Fibroblast of lung (primary cell): ENCODE results near the gene SNHG17. TPM values are rescaled to one million over a fixed set of nuclear protein-coding genes. Genes with fewer than 3 reads are reported as not detected.
A peak's percentile ranks its signal among the peaks of the same experiment; 100 is the strongest.

Experiments
- DNase-seq, 2 donors: peaks; one replicate each; pipeline versions ENCODE4 v3.0.0 to v3.0.0-alpha.2; 2010; ENCODE audit warnings: low read depth in 2 of 2
- H2AFZ ChIP-seq: 2 replicates; pipeline ENCODE4 v1.5.1; 2012; ENCODE audit warnings: low read length, control low read depth, inconsistent platforms
- H3K27ac ChIP-seq: 2 replicates; pipeline ENCODE4 v1.5.1; 2011; ENCODE audit warnings: low read length, control low read depth; ENCODE audit not compliant: insufficient read depth
- H3K27me3 ChIP-seq: 2 replicates; pipeline ENCODE4 v1.5.1; 2011; ENCODE audit warnings: mild to moderate bottlenecking, low read length; ENCODE audit not compliant: control insufficient read depth, insufficient read depth
- H3K36me3 ChIP-seq: 2 replicates; pipeline ENCODE4 v1.5.1; 2011; ENCODE audit warnings: low read length; ENCODE audit not compliant: control insufficient read depth, insufficient read depth
- H3K4me1 ChIP-seq: 2 replicates; pipeline ENCODE4 v1.5.1; 2011; ENCODE audit warnings: low read length; ENCODE audit not compliant: control insufficient read depth, insufficient read depth; ENCODE audit errors: extremely low read depth
- H3K4me2 ChIP-seq: 2 replicates; pipeline ENCODE4 v1.5.1; 2011; ENCODE audit warnings: low read length, control low read depth; ENCODE audit not compliant: insufficient read depth; ENCODE audit errors: extremely low read depth
- H3K4me3 ChIP-seq, 4 experiments: fragments of 200-600 bp in 1 of 4; sonication (generic) in 1 of 4; replicated peaks in 1 of 4; 2 replicates each; pipeline ENCODE4 v1.5.1; 2011 to 2016; ENCODE audit warnings: low read length in 4 of 4, low read depth in 3 of 4, mild to moderate bottlenecking in 3 of 4, control low read depth in 2 of 4, inconsistent platforms in 1 of 4, mixed read lengths in 1 of 4; ENCODE audit not compliant: insufficient read depth in 1 of 4; ENCODE audit errors: control extremely low read depth in 1 of 4
- H3K79me2 ChIP-seq: 2 replicates; pipeline ENCODE4 v1.5.1; 2012; ENCODE audit warnings: mild to moderate bottlenecking, low read length, inconsistent platforms; ENCODE audit not compliant: control insufficient read depth, insufficient read depth
- H3K9ac ChIP-seq: 2 replicates; pipeline ENCODE4 v1.5.1; 2011; ENCODE audit warnings: mild to moderate bottlenecking, low read length, control low read depth; ENCODE audit not compliant: insufficient read depth
- H3K9me3 ChIP-seq: 2 replicates; pipeline ENCODE4 v1.5.1; 2012; ENCODE audit warnings: low read depth, low read length; ENCODE audit not compliant: control insufficient read depth, insufficient read depth
- H4K20me1 ChIP-seq: 2 replicates; pipeline ENCODE4 v1.5.1; 2011; ENCODE audit warnings: low read length; ENCODE audit not compliant: control insufficient read depth, insufficient read depth; ENCODE audit errors: extremely low read depth
- CTCF ChIP-seq, 2 donors: IDR thresholded peaks in 1 of 2; conservative IDR thresholded peaks in 1 of 2; 1 replicate in 1 of 2; 2 replicates in 1 of 2; pipeline ENCODE4 v1.5.1; 2011 to 2012; ENCODE audit warnings: low read length in 2 of 2, control low read depth in 1 of 2, inconsistent platforms in 1 of 2, low read depth in 1 of 2, mild to moderate bottlenecking in 1 of 2
- EZH2 ChIP-seq: IDR thresholded peaks from 2 replicates; pipeline ENCODE4 v1.5.1; 2012; ENCODE audit warnings: low read length, control low read depth, mild to moderate bottlenecking; ENCODE audit errors: missing control alignments
- polyA minus RNA-seq: library from RNA; depleted of rRNA, polyadenylated mRNA; stranded (reverse); fragments of >200 nt; gene quantifications from 2 replicates; pipeline ENCODE4 v1.2.3, GENCODE V29; 2011; ENCODE audit warnings: low replicate concordance
- polyA plus RNA-seq, 2 donors: library from polyadenylated mRNA; depleted of rRNA in 1 of 2; stranded (reverse) in 1 of 2; unstranded in 1 of 2; fragments of >200 nt; gene quantifications; 2 replicates each; pipeline ENCODE4 v1.2.1, GENCODE V29; 2011 to 2012; ENCODE audit warnings: missing spikeins in 1 of 2
- total RNA-seq: library from RNA; depleted of rRNA; stranded (reverse); fragments of >200 nt; gene quantifications from 2 replicates; pipeline ENCODE4 v1.2.1, GENCODE V29; 2014

SNHG17 gene
- total RNA-seq: 5.4 and 10.6 TPM in 2 replicates
- 15.0 and 50.2 TPM in 2 replicates for polyA plus RNA-seq
- polyA plus RNA-seq (2012): 20.8 and 99.2 TPM in 2 replicates
- polyA minus RNA-seq: 17.0 and 65.8 TPM in 2 replicates

- Histone ChIP-seq H4K20me1 (no peaks in the 10 kb centered on the region), H3K4me2 (peak within 1 kb of the TSS; percentile 99), H3K27ac (peak within 1 kb of the TSS; percentile 91), H3K36me3 (peaks cover 32% of the 10 kb centered on the region), H3K27me3 (peaks cover 2% of the 10 kb centered on the region), H3K4me1 (peaks cover 7% of the 10 kb centered on the region), H2AFZ (peak within 1 kb of the TSS; percentile 45), H3K9me3 (no peaks in the 10 kb centered on the region), H3K4me3 (peak within 1 kb of the TSS; percentile 84 to 95 (median 92)), H3K9ac (peak within 1 kb of the TSS; percentile 87), H3K79me2 (peaks cover 47% of the 10 kb centered on the region)
- peak; percentile 95 to 96 for DNase-seq
- TF ChIP-seq EZH2 (no peak), CTCF (conservative IDR thresholded peaks at IDR 0.05 in 1 of 2, IDR thresholded peaks at IDR 0.05 in 1 of 2; ENCODE audit: low read depth in 1 of 2, low read length in 2 of 2) (peak; percentile 99 to 100)
Measured at GRCh38 chr20:38434770-38435554, at the start of gene SNHG17. TSS of gene SNHG17 (minus strand) at chr20:38435328.

- no peak overlapping the region for H3K4me2 ChIP-seq
- H3K27me3 ChIP-seq: no peaks in the 10 kb centered on the region
- TF ChIP-seq EZH2 (no peak), CTCF (conservative IDR thresholded peaks at IDR 0.05 in 1 of 2, IDR thresholded peaks at IDR 0.05 in 1 of 2; ENCODE audit: low read depth in 1 of 2, low read length in 2 of 2) (no peak)
- H3K27ac ChIP-seq: no peak overlapping the region
- no peaks in the 10 kb centered on the region for H3K9me3 ChIP-seq
- DNase-seq: no peak
- no peak overlapping the region for H3K4me3 ChIP-seq
- no peaks in the 10 kb centered on the region for H3K36me3 ChIP-seq
- no peak overlapping the region for H2AFZ ChIP-seq
- peaks cover 60% of the 10 kb centered on the region for H3K79me2 ChIP-seq
- no peak overlapping the region for H3K9ac ChIP-seq
- H3K4me1 ChIP-seq: no peaks in the 10 kb centered on the region
- peaks cover 6% of the 10 kb centered on the region for H4K20me1 ChIP-seq
Measured at GRCh38 chr20:38479596-38479995, 44.5 kb upstream of the SNHG17 start.

- no peaks in the 10 kb centered on the region for H3K9me3 ChIP-seq
- H3K27ac ChIP-seq: no peak overlapping the region
- no peaks in the 10 kb centered on the region for H3K36me3 ChIP-seq
- H3K79me2 ChIP-seq: peaks cover 68% of the 10 kb centered on the region
- H3K4me3 ChIP-seq: no peak overlapping the region
- TF ChIP-seq EZH2: no peak
- no peak for TF ChIP-seq CTCF (conservative IDR thresholded peaks at IDR 0.05 in 1 of 2, IDR thresholded peaks at IDR 0.05 in 1 of 2; ENCODE audit: low read depth in 1 of 2, low read length in 2 of 2)
- peaks cover 6% of the 10 kb centered on the region for H4K20me1 ChIP-seq
- no peak overlapping the region for H2AFZ ChIP-seq
- no peak overlapping the region for H3K9ac ChIP-seq
- H3K27me3 ChIP-seq: no peaks in the 10 kb centered on the region
- no peak overlapping the region for H3K4me2 ChIP-seq
- no peak for DNase-seq
- H3K4me1 ChIP-seq: peaks cover 6% of the 10 kb centered on the region
Measured at GRCh38 chr20:38477747-38478146, 42.6 kb upstream of the SNHG17 start.
